Astrocyte (in vitro differentiated cells and primary cell): ENCODE data around the gene ANKRD34C. TPM values are rescaled to one million over a fixed set of nuclear protein-coding genes. Genes with fewer than 3 reads are reported as not detected.

Experiments used
- DNase-seq: peaks from one replicate; pipeline ENCODE4 v3.0.0-alpha.2; 2010; ENCODE audit warnings: low read depth
- FAIRE-seq: peaks from 2 replicates; lab custom pipeline; 2011; peaks lifted over from hg19 to GRCh38; lab: Jason Lieb, UNC
- H2AFZ ChIP-seq: 2 replicates; pipeline ENCODE4 v1.6.0; 2012; ENCODE audit warnings: low read depth, low read length, inconsistent platforms
- H3K27ac ChIP-seq: 2 replicates; pipeline ENCODE4 v1.5.1; 2011; ENCODE audit warnings: low read depth, low read length, inconsistent platforms
- H3K27me3 ChIP-seq: 2 replicates; pipeline ENCODE4 v1.6.0; 2011; ENCODE audit warnings: low read length, inconsistent platforms; ENCODE audit not compliant: insufficient read depth
- H3K36me3 ChIP-seq: 2 replicates; pipeline ENCODE4 v1.5.1; 2011; ENCODE audit warnings: low read length, inconsistent platforms; ENCODE audit not compliant: insufficient read depth
- H3K4me1 ChIP-seq: 2 replicates; pipeline ENCODE4 v1.5.1; 2011; ENCODE audit warnings: low read length, inconsistent platforms; ENCODE audit not compliant: insufficient read depth
- H3K4me2 ChIP-seq: 2 replicates; pipeline ENCODE4 v1.6.0; 2012; ENCODE audit warnings: low read length, inconsistent platforms
- H3K4me3 ChIP-seq: 2 replicates; pipeline ENCODE4 v1.5.1; 2011; ENCODE audit warnings: low read depth, mild to moderate bottlenecking, low read length, inconsistent platforms; ENCODE audit not compliant: insufficient read depth
- H3K79me2 ChIP-seq: 2 replicates; pipeline ENCODE4 v1.6.0; 2012; ENCODE audit warnings: mild to moderate bottlenecking, low read length, inconsistent platforms; ENCODE audit not compliant: insufficient read depth
- H3K9ac ChIP-seq: 2 replicates; pipeline ENCODE4 v1.6.0; 2012; ENCODE audit warnings: mild to moderate bottlenecking, low read length, inconsistent platforms
- H3K9me3 ChIP-seq: 2 replicates; pipeline ENCODE4 v1.5.1; 2012; ENCODE audit warnings: low read depth, mild to moderate bottlenecking, low read length, inconsistent platforms; ENCODE audit not compliant: insufficient read depth
- H4K20me1 ChIP-seq: 2 replicates; pipeline ENCODE4 v1.6.0; 2012; ENCODE audit warnings: low read length, inconsistent platforms; ENCODE audit not compliant: insufficient read depth
- H3K27ac Mint-ChIP-seq: one replicate; pipeline ENCODE4 v1.8.0; 2021; ENCODE audit warnings: mild to moderate bottlenecking, mixed read lengths; ENCODE audit not compliant: unreplicated experiment
- H3K27me3 Mint-ChIP-seq: one replicate; pipeline ENCODE4 v1.8.0; 2021; ENCODE audit warnings: low read depth, mixed read lengths; ENCODE audit not compliant: unreplicated experiment
- H3K36me3 Mint-ChIP-seq: one replicate; pipeline ENCODE4 v1.8.0; 2021; ENCODE audit warnings: low read depth, mixed read lengths; ENCODE audit not compliant: unreplicated experiment
- H3K4me1 Mint-ChIP-seq: one replicate; pipeline ENCODE4 v1.8.0; 2021; ENCODE audit warnings: low read depth, mixed read lengths; ENCODE audit not compliant: unreplicated experiment
- H3K4me3 Mint-ChIP-seq: one replicate; pipeline ENCODE4 v1.8.0; 2021; ENCODE audit warnings: mild to moderate bottlenecking, moderate library complexity, mixed read lengths; ENCODE audit not compliant: unreplicated experiment
- H3K9me3 Mint-ChIP-seq: one replicate; pipeline ENCODE4 v1.8.0; 2021; ENCODE audit warnings: mild to moderate bottlenecking, mixed read lengths; ENCODE audit not compliant: unreplicated experiment
- EZH2 ChIP-seq: IDR thresholded peaks from 2 replicates; pipeline ENCODE4 v1.6.1; 2012; ENCODE audit warnings: mild to moderate bottlenecking, low read length, inconsistent platforms; ENCODE audit not compliant: insufficient read depth
- total RNA-seq: library from RNA; stranded (reverse); gene quantifications from 2 replicates; pipeline ENCODE4 v1.2.1, GENCODE V29; 2021
- TF ChIP-seq, protein P1 (sequence below): IDR thresholded peaks from 2 replicates; pipeline ENCODE4 v1.5.1; 2011; ENCODE audit warnings: low read depth, mild to moderate bottlenecking, inconsistent platforms, low read length, moderate library complexity; ENCODE audit not compliant: insufficient read depth

The ANKRD34C gene
- total RNA-seq, 1 donor from 2014 or later = 0.05 TPM

GRCh38 chr15:79307251-79307650 is 24.7 kb downstream of the ANKRD34C start:
- no peak overlapping the region for H3K4me2 ChIP-seq
- peaks cover 12% of the 10 kb centered on the region for H3K79me2 ChIP-seq
- Mint-ChIP-seq H3K27ac (no peak overlapping the region), H3K27me3 (peaks cover 44% of the 10 kb centered on the region), H3K4me1 (peaks cover 3% of the 10 kb centered on the region), H3K9me3 (no peaks in the 10 kb centered on the region), H3K36me3 (no peaks in the 10 kb centered on the region), H3K4me3 (no peak overlapping the region)
- no peaks in the 10 kb centered on the region for H3K9me3 ChIP-seq
- DNase-seq = no peak
- peaks cover 9% of the 10 kb centered on the region for H3K4me1 ChIP-seq
- no peak overlapping the region for H3K4me3 ChIP-seq
- peaks cover 34% of the 10 kb centered on the region for H3K27me3 ChIP-seq
- no peak overlapping the region for H2AFZ ChIP-seq
- no peak overlapping the region for H3K27ac ChIP-seq
- H4K20me1 ChIP-seq = peaks cover 5% of the 10 kb centered on the region
- no peaks in the 10 kb centered on the region for H3K36me3 ChIP-seq
- TF ChIP-seq, protein P1, sequence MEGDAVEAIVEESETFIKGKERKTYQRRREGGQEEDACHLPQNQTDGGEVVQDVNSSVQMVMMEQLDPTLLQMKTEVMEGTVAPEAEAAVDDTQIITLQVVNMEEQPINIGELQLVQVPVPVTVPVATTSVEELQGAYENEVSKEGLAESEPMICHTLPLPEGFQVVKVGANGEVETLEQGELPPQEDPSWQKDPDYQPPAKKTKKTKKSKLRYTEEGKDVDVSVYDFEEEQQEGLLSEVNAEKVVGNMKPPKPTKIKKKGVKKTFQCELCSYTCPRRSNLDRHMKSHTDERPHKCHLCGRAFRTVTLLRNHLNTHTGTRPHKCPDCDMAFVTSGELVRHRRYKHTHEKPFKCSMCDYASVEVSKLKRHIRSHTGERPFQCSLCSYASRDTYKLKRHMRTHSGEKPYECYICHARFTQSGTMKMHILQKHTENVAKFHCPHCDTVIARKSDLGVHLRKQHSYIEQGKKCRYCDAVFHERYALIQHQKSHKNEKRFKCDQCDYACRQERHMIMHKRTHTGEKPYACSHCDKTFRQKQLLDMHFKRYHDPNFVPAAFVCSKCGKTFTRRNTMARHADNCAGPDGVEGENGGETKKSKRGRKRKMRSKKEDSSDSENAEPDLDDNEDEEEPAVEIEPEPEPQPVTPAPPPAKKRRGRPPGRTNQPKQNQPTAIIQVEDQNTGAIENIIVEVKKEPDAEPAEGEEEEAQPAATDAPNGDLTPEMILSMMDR = no peak
- TF ChIP-seq EZH2 = no peak
- no peak overlapping the region for H3K9ac ChIP-seq
- FAIRE-seq = no peak

GRCh38 chr15:79308874-79309273 is 26.4 kb downstream of the ANKRD34C start:
- no peak overlapping the region for H3K9ac ChIP-seq
- FAIRE-seq (no peak), DNase-seq (no peak)
- no peak overlapping the region for H2AFZ ChIP-seq
- peaks cover 28% of the 10 kb centered on the region for H3K79me2 ChIP-seq
- peaks cover 3% of the 10 kb centered on the region for H3K36me3 ChIP-seq
- H4K20me1 ChIP-seq = peaks cover 22% of the 10 kb centered on the region
- Mint-ChIP-seq H3K4me3 (no peak overlapping the region), H3K36me3 (peaks cover 7% of the 10 kb centered on the region), H3K9me3 (no peaks in the 10 kb centered on the region), H3K4me1 (peaks cover 12% of the 10 kb centered on the region), H3K27me3 (peaks cover 36% of the 10 kb centered on the region), H3K27ac (no peak overlapping the region)
- no peak overlapping the region for H3K27ac ChIP-seq
- H3K4me3 ChIP-seq = no peak overlapping the region
- TF ChIP-seq EZH2 = no peak
- TF ChIP-seq, protein P1 = no peak
- no peak overlapping the region for H3K4me2 ChIP-seq
- no peaks in the 10 kb centered on the region for H3K9me3 ChIP-seq
- peaks cover 29% of the 10 kb centered on the region for H3K27me3 ChIP-seq
- H3K4me1 ChIP-seq = peaks cover 13% of the 10 kb centered on the region

- Mint-ChIP-seq H3K27me3 (peaks cover 24% of the 10 kb centered on the region), H3K27ac (peak overlapping the region; percentile 63), H3K4me1 (peaks cover 12% of the 10 kb centered on the region), H3K36me3 (peaks cover 17% of the 10 kb centered on the region), H3K4me3 (peak overlapping the region; percentile 86), H3K9me3 (no peaks in the 10 kb centered on the region)
- peak overlapping the region; percentile 63 for H3K4me3 ChIP-seq
- no peak overlapping the region for H3K27ac ChIP-seq
- DNase-seq (peak; percentile 18), FAIRE-seq (no peak)
- peaks cover 37% of the 10 kb centered on the region for H4K20me1 ChIP-seq
- H3K9me3 ChIP-seq = no peaks in the 10 kb centered on the region
- H3K79me2 ChIP-seq = peaks cover 41% of the 10 kb centered on the region
- peak overlapping the region; percentile 93 for H2AFZ ChIP-seq
- TF ChIP-seq, protein P1 = no peak
- TF ChIP-seq EZH2 = no peak
- peak overlapping the region; percentile 47 for H3K9ac ChIP-seq
- H3K36me3 ChIP-seq = peaks cover 20% of the 10 kb centered on the region
- H3K4me2 ChIP-seq = peak overlapping the region; percentile 95
- H3K4me1 ChIP-seq = peaks cover 13% of the 10 kb centered on the region
- peaks cover 22% of the 10 kb centered on the region for H3K27me3 ChIP-seq
Observed at GRCh38 chr15:79310612-79310984, 28.1 kb downstream of the ANKRD34C start.
